GM12874 (cell line): ENCODE data around the gene DDX24.
A peak's percentile ranks its signal among the peaks of the same experiment; 100 is the strongest.

Experiments
- CTCF ChIP-seq: IDR thresholded peaks from 2 replicates; pipeline ENCODE4 v1.5.1; 2011; ENCODE audit warnings: low read depth, mild to moderate bottlenecking, control low read depth, low read length, moderate library complexity; ENCODE audit not compliant: insufficient read depth

The DDX24 gene

GRCh38 chr14:94040796-94041195 lies 40.2 kb downstream of the DDX24 start:
- TF ChIP-seq CTCF, result no peak

GRCh38 chr14:94040247-94040646 lies 40.8 kb downstream of the DDX24 start:
- TF ChIP-seq CTCF, result no peak

DNA sequence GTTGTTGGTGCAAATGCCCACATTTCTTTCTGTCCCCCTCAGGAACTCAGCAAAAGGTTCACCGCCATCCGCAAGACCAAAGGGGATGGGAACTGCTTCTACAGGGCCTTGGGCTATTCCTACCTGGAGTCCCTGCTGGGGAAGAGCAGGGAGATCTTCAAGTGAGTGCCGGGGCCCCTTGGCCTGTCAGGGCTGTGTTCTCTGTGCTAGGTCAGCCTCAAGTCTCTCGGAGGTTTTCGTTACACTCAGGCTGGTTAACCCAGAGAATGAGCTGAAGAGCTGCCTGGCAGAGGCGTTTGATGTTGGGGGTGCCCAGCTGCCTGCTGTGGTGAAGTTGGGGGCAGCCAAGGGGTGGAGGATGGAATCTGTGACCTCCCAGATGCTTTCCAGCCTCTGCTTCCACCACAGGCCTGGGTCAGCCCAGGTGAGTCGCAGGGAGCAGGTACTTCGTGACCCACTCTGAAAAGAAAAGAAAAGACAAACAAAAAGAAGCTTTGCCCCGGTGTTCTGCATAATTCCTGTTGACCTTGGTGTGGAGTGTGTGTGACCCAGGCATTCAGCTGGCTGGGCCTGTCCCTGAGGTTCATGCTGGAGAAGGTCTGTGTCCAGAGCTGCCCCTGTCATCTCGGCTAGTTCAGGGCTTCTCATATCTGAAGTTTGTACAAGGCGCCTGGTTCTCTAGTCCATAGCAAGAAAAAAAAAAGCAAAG lies 41.9 kb downstream of the DDX24 start:
- no peak for TF ChIP-seq CTCF

GRCh38 chr14:94038510-94038909 lies 42.5 kb downstream of the DDX24 start:
- no peak for TF ChIP-seq CTCF

GRCh38 chr14:94037954-94038353 lies 43.0 kb downstream of the DDX24 start:
- TF ChIP-seq CTCF, result no peak

DNA sequence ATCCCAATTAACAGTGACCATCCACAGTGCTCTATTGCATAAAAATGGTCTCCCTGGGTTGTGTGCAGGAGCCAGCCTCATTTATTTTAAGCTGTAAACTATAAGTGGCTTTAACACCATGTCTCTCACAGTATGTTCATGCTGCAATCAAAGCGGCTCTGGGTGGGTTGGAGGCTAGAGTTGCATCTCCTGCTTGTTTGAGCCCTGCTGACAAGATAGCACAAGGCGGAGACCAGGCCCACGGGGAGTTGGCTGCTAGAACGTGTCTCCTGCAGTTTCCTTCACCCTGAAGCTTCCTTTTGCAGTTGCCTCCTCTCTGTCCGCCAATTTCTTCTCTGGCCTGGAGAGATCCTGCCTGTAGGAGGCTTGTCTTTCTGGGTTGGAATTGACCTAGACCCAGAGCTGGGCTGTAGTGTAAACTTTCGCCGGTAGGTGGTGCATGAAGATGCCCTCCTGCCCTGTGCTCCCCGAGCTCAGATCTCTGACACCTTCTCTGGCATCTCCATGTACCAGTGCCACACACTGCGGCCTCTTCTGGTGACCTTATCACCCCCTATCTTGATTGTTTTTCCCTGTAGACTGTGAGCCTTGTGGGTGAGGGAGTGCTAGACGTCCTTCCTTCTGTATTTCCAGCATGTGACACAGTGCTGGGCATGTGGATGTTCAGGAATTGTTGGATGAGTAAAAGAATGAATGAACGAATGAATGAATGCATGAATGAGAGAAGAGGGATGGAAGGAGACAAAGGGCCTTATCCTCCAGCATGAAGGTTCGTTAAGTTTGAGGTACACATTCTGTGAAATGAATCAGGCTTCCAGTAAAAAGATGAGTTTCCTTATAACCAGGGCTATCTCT lies 44.5 kb downstream of the DDX24 start:
- TF ChIP-seq CTCF, result peak; percentile 90

GRCh38 chr14:94034886-94035285 lies 46.1 kb downstream of the DDX24 start:
- TF ChIP-seq CTCF, result no peak
